ENCODE data around the gene TTPAL. TPM values are rescaled to one million over a fixed set of nuclear protein-coding genes. Genes with fewer than 3 reads are reported as not detected.

The TTPAL gene
- total RNA-seq, 1 donor from 2014 or later, result 22.3 TPM

DNA sequence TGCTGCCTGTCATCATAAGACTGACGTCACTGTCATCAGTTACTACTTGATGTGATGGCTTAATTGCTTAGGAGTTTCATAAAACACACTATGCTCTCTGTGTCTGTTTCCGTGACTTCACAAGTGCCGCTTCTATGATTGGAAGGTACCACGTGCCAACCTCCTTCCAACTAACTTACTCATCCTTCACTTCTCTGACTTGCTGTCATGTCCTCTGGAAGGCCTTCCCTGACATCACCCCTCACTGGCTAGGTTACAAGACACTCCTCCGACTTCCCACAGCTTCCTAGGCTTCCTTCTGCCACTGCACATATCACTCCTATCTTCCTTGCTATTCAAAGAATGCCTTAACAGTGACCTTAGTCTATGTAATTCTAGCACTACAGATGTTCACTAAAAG lies 25.8 kb downstream of the TTPAL start:
- Mint-ChIP-seq H3K4me3 (no peak overlapping the region), H3K9me3 (no peaks in the 10 kb centered on the region), H3K4me1 (no peaks in the 10 kb centered on the region), H3K27me3 (ENCODE audit: low read depth) (no peaks in the 10 kb centered on the region), H3K36me3 (ENCODE audit: low read depth) (peaks cover 12% of the 10 kb centered on the region), H3K27ac (ENCODE audit: unreplicated experiment) (no peak overlapping the region)
- TF ChIP-seq, protein P1, sequence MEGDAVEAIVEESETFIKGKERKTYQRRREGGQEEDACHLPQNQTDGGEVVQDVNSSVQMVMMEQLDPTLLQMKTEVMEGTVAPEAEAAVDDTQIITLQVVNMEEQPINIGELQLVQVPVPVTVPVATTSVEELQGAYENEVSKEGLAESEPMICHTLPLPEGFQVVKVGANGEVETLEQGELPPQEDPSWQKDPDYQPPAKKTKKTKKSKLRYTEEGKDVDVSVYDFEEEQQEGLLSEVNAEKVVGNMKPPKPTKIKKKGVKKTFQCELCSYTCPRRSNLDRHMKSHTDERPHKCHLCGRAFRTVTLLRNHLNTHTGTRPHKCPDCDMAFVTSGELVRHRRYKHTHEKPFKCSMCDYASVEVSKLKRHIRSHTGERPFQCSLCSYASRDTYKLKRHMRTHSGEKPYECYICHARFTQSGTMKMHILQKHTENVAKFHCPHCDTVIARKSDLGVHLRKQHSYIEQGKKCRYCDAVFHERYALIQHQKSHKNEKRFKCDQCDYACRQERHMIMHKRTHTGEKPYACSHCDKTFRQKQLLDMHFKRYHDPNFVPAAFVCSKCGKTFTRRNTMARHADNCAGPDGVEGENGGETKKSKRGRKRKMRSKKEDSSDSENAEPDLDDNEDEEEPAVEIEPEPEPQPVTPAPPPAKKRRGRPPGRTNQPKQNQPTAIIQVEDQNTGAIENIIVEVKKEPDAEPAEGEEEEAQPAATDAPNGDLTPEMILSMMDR (conservative IDR thresholded peaks at IDR 0.05), result no peak
- no peak for DNase-seq (ENCODE audit: low read depth, low spot score)

DNA sequence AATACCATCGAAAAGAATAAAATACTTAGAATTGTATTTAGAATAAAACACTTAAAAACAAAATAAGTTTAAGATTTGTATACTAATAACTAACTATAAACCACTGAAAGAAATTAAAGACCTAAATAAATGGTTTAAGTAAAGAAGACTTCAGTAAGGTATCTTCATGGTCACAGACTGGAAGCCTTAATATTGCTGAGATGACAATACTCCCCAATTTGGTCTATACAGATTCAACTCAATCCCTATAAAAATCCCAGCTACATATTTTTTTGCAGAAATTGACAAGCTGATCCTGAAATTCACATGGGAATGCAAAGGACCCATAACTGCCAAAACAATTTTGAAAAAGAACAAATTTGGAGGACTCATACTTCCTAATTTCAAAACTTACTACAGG lies 27.3 kb downstream of the TTPAL start:
- no peaks in the 10 kb centered on the region for H3K27me3 Mint-ChIP-seq (ENCODE audit: low read depth)
- TF ChIP-seq, protein P1 (conservative IDR thresholded peaks at IDR 0.05), result no peak
- H3K36me3 Mint-ChIP-seq (ENCODE audit: low read depth), result peaks cover 12% of the 10 kb centered on the region
- no peak overlapping the region for H3K27ac Mint-ChIP-seq (ENCODE audit: unreplicated experiment)
- H3K4me1 Mint-ChIP-seq, result no peaks in the 10 kb centered on the region
- H3K9me3 Mint-ChIP-seq, result no peaks in the 10 kb centered on the region
- H3K4me3 Mint-ChIP-seq, result no peak overlapping the region
- no peak for DNase-seq (ENCODE audit: low read depth, low spot score)

DNA sequence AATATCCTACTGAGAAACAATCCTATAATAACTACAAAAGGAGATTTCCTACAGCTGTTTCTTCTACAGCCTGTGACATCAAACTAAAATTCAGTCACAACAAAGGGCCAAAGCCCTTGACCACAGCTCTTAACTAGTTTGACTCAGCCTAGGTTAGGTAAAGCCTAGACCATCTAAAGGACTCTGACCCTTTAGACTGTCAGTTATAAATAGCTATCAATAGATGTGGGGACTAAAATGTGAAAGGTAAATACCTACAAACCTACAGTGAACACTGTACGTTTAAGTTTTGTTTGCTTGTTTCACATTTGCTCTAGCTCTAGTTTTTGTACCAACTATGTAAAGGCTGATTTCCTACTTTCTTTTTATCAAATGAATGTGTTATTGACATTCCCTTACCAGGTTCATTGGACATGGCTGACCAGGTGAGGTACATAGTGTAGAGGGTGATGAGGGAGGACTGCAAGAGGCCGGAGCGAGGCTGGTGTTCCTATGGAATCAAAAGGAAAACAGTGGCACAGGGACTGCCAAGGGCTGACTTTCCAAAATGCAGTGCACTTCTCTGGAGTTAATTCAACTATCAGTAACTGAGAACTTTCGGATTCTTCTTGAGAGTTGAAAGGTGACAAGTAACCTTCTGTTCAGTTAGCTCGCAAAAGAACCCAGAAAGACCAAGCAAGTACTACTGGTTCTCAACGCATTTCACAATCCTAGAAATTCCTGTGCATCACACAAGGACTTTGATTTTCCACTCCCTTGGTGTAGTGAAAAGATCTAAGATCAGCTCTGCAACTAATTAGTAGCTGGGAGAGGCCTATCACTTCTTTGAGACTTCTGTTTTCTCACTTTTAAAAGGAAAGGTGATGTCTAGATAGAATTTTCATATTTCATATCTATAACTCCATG lies 29.0 kb downstream of the TTPAL start:
- H3K4me1 Mint-ChIP-seq, result no peaks in the 10 kb centered on the region
- no peak for DNase-seq (ENCODE audit: low read depth, low spot score)
- H3K4me3 Mint-ChIP-seq, result no peak overlapping the region
- TF ChIP-seq, protein P1 (conservative IDR thresholded peaks at IDR 0.05), result no peak
- H3K27me3 Mint-ChIP-seq (ENCODE audit: low read depth), result no peaks in the 10 kb centered on the region
- H3K9me3 Mint-ChIP-seq, result no peaks in the 10 kb centered on the region
- H3K36me3 Mint-ChIP-seq (ENCODE audit: low read depth), result peaks cover 8% of the 10 kb centered on the region
- no peak overlapping the region for H3K27ac Mint-ChIP-seq (ENCODE audit: unreplicated experiment)

DNA sequence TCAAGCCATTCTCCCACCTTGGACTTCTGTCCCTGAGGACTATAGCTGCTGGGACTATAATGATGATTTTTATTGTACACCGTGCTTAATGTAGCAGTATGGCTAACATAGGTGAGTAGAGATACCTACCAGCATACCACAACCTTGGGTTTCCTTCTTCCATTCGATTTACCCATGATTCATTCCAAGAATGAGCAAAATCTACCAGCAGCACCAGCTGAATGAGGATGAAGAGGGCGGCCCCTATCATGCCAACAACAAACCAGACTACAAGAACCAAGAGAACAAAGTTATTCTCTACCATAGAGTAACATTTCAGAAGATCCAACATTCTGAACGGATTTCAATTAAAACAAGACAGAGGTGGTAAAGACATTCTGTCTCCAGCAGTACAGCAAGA lies 34.1 kb downstream of the TTPAL start:
- H3K4me3 Mint-ChIP-seq, result no peak overlapping the region
- no peak for DNase-seq (ENCODE audit: low read depth, low spot score)
- no peak overlapping the region for H3K27ac Mint-ChIP-seq (ENCODE audit: unreplicated experiment)
- no peaks in the 10 kb centered on the region for H3K4me1 Mint-ChIP-seq
- no peaks in the 10 kb centered on the region for H3K36me3 Mint-ChIP-seq (ENCODE audit: low read depth)
- TF ChIP-seq, protein P1 (conservative IDR thresholded peaks at IDR 0.05), result no peak
- no peaks in the 10 kb centered on the region for H3K9me3 Mint-ChIP-seq
- no peaks in the 10 kb centered on the region for H3K27me3 Mint-ChIP-seq (ENCODE audit: low read depth)

DNA sequence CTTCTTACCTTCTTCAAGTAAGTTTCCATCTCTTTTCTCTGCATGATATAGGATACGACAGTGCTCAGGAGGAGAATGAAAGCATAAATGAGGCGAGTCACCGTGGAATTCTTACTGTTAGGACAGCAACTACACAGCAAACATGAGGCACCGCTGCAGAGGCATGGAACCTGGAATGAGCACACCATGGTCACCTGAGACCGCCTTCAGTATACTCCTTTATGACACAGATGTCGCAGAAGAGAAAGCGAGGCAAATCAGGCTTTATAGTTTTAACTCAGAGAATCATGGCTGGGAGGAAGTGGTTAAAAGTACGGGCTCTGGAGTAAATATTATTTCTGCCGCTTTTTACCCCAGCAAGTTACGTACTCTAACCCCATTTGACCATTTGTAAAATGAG lies 38.2 kb downstream of the TTPAL start:
- Mint-ChIP-seq H3K27me3 (ENCODE audit: low read depth) (no peaks in the 10 kb centered on the region), H3K4me3 (no peak overlapping the region), H3K4me1 (no peaks in the 10 kb centered on the region), H3K36me3 (ENCODE audit: low read depth) (no peaks in the 10 kb centered on the region), H3K9me3 (no peaks in the 10 kb centered on the region), H3K27ac (ENCODE audit: unreplicated experiment) (no peak overlapping the region)
- TF ChIP-seq, protein P1 (conservative IDR thresholded peaks at IDR 0.05), result no peak
- DNase-seq (ENCODE audit: low read depth, low spot score), result no peak
